DMS53 treated with DMSO at 0.1 percent for 48 hours (cell line): Measurements from ENCODE around the gene HUWE1.
A peak's percentile ranks its signal among the peaks of the same experiment; 100 is the strongest.
"Not testable (repeated sequence)": the region's sequence is repeated elsewhere in the genome, so short reads cannot be mapped to it uniquely, and the experiment has no call there.

Experiments used
- DNase-seq: peaks from one replicate; lab custom pipeline; 2025; ENCODE audit not compliant: unreplicated experiment; lab: John Stamatoyannopoulos, UW

HUWE1 gene

GRCh38 chrX:53538781-53539180 is 147.7 kb downstream of the HUWE1 start:
- DNase-seq, result no peak

- DNase-seq, result not testable (repeated sequence)
Measured at GRCh38 chrX:53531255-53531966, 155.1 kb downstream of the HUWE1 start.

- no peak for DNase-seq
Measured at GRCh38 chrX:53526999-53527398, 159.5 kb downstream of the HUWE1 start.

GRCh38 chrX:53511322-53511721 is 175.2 kb downstream of the HUWE1 start:
- no peak for DNase-seq

- DNase-seq, result not testable (repeated sequence)
Measured at GRCh38 chrX:53504035-53504434, 182.5 kb downstream of the HUWE1 start.

GRCh38 chrX:53494436-53494835 is 192.1 kb downstream of the HUWE1 start:
- peak; percentile 26 for DNase-seq

GRCh38 chrX:53486285-53486684 is 200.2 kb downstream of the HUWE1 start:
- no peak for DNase-seq

- DNase-seq, result no peak
Measured at GRCh38 chrX:53483838-53484405, 202.6 kb downstream of the HUWE1 start.

- no peak for DNase-seq
Measured at GRCh38 chrX:53483416-53483815, 203.1 kb downstream of the HUWE1 start.
